HG03045 (cell line): ENCODE data around the gene OBSL1.

Experiments used
- ATAC-seq: cut with Tn5 transposase; IDR thresholded peaks from one replicate; pipeline ENCODE4 v1.9.1; 2021; ENCODE audit warnings: mild to moderate bottlenecking, moderate library complexity; ENCODE audit not compliant: unreplicated experiment

Gene OBSL1

DNA sequence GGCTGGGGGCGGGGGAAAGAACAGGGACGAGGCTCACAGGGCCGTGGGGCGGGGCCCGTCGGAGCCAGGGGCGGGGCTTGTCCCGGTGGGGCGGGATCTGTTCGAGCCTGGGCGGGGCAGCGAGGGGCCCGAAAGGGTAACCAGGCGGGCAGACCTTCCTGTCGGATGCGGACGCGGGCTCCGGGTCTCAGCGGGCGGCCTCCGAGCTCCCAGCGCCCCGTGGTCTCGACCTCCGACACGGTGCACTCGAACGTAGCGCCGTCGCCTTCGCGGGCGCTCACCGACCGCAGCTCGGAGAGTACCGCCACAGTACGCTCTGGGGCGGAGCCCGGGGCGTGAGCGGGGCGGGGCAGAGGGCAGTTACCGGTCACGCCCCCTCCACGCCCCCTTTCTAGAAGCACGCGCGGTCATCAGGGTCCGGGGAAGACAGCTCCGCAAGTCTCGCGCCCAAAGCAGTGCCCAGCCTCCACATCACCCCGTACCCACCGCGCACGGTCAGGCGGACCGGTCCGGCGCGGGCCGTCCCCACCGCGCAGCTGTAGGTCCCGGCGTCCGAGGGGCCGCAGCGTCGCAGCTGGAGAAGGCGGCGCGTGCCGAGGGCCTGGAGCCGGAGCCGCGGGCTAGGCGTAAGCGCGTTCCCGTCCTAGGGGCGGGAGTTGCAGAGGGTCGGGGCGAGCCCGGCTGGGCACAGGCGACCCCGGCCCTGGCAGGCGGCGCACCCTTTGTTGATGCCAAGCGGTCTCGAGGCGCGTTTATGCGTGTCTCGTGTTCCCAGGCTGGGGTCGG, 18.8 kb downstream of the OBSL1 start:
- ATAC-seq: peak; percentile 90

DNA sequence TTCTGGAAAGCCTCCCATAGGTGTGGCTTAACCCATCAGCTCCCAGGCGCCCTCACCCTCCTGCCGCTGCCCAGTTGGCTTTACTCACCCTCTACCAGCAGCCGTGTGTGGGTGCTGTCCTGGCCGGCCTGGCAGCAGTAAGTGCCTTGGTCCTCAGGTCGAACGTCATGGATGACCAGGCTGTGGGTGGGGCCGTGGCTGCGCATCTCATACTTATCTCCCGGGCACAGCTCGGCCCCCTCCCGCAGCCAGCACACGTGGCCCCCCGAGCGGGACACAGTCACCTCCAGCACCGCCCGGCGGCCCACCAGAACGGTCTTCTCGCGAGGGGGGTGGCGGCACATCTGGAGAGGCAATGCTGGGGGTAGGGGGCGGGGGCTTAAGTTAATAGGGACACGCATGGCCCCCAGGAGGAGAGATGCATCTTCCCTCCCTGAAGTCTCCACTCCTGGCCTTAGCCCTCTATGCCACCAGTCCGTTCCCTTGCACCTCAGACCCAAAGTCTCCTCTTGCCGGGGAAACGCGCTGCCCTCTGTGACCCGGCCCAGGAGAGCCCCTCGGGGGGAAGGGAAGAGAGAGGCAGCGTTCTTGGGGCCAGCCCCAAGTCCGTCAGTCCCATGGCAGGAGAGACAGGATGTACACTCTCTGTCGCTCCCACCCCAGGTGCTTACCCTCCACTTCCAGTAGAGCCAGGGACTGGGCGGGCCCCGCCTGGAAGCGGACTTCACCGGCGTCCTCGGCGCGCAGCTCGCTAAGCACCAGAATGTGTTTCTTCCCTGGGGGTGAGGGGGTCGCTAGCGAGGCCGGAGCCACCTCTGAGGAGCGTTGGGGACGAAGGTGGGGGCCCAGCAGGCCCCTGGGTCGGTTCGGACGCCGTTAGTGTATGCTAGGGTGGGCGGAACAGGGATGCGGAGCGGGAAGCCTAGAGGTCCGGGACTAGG, 19.6 kb downstream of the OBSL1 start:
- ATAC-seq: peak; percentile 14

DNA sequence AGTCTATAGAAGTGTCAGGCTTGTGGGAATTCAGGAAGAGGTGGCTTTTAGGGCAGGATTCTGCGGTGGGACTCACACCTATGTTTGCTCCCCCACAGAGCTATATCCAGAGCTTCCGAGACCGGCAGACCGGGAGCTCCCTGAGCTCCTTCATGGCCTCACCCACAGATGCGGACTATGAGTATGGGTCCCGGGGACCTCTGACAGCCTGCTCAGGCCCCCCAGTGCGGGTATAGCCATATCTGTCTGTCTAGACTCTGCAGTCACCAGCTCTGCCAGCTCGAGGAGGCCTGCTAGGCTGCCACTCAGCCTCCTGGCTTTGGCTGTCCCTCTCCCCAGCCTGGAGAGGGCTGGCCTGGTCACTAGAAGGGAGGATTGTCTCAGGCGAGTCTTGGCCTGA, 21.7 kb downstream of the OBSL1 start:
- no peak for ATAC-seq

DNA sequence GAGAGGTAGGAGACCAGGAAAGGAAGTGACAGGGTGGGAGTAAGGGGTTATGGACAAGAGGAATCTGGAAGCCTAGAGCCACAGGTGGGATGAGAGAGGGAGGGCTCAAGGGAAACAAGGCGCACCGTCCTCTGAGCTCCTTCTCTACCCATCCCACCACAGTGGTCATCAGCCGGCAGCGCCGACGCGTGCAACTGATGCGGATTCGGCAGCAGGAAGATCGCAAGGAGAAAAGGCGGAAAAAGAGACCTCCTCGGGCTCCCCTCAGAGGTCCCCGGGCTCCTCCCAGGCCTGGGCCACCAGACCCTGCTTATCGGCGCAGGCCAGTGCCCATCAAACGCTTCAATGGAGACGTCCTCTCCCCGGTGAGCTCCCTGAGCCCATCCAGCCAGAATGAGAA, 22.3 kb downstream of the OBSL1 start:
- ATAC-seq: no peak

DNA sequence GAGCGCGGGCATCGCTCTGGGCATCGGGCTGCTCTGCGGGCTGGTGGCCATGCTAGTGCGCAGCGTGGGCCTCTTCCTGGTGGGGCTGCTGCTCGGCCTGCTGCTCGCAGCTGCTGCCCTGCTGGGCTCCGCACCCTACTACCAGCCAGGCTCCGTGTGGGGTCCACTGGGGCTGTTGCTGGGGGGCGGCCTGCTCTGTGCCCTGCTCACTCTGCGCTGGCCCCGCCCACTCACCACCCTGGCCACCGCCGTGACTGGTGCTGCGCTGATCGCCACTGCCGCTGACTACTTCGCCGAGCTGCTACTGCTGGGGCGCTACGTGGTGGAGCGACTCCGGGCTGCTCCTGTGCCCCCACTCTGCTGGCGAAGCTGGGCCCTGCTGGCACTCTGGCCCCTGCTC, 23.7 kb downstream of the OBSL1 start:
- no peak for ATAC-seq

DNA sequence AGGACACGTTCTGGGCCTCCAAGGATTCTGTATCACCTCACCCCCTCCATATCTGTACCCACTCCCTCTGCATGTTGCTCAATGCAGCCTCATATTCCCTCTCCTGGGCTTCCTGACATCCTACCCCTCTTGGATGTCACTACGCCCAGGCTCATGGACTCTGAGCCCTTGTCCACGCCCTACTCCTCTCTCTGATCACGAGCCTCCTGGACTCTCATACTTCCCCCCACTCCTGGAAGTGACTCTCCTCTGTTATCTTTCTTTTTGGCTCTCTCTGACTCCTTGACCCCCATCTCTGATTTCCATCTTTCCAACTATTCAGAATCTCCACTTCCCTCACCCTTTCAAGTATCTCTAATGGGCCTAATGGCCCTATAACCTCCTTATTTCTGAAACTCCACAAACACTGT, 25.4 kb downstream of the OBSL1 start:
- no peak for ATAC-seq

DNA sequence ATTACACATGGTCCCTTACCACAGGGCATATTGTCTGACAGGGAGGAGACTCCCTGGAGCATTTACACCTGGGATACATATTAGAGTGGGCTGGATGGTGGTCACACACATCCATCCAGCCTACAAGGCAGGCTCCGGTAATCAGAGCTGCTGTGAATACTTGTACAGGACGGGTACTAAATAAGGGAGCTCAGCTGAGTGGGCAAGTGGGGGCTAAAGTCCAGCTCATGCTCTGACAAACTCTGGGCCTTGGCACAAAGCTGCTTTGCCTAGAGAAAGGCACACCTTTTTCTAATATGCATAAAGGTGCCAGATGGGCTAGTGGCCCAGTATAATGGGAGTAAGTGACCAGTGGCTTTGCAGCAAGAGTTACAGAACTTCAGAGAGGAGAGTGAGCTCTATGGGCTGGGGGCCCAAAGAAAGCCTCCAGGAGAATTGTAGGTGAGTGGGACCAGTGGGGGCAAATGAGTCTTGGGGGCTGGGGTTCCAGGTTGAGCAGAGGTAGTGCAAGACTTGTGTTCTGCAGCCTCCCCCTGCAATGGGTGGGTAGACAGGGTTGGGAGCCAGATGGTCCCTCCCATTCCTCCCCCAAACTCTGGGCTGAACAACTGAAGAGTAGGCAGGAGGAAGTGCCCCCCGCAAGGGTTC, 25.9 kb downstream of the OBSL1 start:
- no peak for ATAC-seq

DNA sequence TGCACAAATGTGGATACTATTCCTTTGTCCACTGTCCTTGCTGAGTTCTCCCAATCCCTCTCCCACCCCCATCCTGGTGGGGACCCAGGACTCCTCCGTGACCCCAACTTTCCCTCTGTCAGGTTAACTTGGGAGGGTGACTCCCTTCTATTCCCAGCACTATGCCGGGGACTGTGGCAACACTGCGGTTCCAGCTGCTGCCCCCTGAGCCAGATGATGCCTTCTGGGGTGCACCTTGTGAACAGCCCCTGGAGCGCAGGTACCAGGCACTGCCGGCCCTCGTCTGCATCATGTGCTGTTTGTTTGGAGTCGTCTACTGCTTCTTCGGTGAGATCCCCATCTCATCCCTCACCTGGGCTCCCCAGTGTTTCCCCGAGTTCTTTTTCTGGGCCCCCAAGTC, 26.8 kb downstream of the OBSL1 start:
- no peak for ATAC-seq

DNA sequence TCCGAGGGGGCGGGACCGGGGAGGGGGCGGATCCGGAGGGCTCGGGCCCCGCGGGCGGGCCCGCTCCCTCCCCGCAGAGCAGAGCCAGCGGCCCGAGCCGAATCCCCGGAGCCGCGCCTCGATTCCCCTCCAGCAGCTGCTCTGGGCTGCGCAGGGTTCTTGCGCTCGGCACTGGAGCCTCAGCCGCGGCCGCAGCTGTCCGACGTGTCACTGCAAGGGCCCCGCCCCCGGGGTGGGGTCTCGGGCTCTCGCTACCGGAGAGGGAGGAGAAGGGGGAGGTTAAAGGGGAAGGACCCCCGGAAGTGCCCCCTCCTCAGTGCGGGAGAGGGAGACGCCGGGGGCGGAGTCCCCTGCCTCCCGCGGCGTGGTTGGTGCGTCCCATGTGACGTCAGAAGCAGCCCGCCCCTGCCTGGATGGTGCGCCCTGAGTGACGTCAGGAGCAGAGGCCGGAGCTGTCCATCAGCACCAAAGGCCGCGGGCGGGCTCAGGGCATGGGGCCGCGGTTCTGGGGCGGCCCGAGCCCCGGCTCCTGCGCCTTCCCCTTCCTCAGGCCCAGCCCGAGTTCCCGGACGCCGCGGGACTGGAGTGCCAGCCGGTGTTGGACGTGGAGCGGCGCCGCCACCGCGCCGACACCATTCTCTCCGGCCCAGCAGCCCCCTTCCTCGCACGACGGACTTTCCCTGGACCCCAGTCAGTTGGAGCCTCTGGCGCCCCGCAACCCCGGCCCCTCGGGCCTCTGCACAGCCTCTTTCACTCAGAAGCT, 27.6 kb downstream of the OBSL1 start, which contains the start of the genes CHPF and TMEM198:
CHPF (minus strand) TSS at position 214 of the 763 bp plus-strand sequence. CDS start 271 bp downstream, outside the sequence.
TMEM198 (plus strand) TSS at position 433 of the 763 bp plus-strand sequence. CDS start 700 bp downstream, outside the sequence.
- peak; percentile 82 for ATAC-seq

DNA sequence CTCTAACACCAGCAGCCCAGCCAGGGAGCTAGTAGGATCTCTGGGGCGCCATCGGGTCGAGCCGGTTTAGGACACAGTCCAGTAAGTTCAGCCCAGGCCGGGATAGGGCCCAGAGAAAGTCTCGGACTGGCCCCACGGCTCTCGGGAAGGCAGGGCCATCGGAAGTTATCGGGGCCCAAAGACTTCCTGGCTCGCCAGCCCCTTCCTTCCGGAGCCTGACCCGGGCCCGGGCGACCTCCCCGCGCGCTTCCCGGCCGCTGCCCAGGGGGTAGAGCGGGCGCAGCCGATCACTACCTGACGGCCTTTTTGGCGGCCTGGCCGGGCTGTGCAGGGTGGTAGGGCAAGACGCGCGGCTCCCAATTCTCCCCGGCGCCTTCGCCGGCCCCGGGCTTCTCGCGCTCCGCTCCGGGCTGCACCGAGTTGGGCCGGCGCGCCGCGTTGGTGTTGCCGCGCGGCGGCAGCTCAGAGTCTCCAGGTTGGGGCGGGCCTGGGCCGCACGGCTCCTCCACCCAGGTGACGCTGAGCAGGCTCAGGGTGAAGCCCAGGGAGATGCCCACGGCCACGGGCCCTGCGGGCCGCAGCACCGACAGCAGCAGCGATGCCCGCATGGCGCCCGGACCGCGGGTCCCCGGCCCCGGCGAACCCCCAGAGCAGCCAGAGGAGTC, 28.3 kb downstream of the OBSL1 start:
- ATAC-seq: peak; percentile 42

DNA sequence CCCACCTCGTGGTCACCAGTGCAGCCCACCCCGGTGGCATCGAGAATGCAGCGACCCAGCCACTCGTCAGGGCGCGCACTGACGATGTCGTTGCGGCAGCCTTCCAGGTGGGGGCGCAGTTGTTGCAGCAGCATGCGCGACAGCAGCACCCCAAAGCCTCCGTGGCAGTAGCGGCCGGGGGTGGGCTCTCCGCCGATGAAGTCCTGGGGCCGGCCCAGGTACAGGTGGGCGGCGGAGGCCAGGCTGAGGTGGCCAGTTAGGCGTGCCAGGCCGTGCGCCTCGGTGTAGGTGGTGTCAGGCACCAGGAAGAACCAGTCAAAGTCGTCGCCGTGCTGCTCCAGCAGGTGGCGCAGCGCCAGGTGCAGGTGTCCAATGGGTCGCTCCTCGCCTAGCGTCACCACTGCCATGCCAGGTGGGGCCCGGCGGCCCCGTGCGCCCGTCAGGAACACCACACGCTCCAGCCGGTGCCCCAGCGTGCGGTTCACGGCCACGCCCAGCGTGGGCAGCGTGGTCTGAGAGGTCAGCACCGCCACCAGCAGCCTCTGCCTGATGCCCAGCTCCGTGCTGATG, 29.6 kb downstream of the OBSL1 start:
- peak; percentile 42 for ATAC-seq

DNA sequence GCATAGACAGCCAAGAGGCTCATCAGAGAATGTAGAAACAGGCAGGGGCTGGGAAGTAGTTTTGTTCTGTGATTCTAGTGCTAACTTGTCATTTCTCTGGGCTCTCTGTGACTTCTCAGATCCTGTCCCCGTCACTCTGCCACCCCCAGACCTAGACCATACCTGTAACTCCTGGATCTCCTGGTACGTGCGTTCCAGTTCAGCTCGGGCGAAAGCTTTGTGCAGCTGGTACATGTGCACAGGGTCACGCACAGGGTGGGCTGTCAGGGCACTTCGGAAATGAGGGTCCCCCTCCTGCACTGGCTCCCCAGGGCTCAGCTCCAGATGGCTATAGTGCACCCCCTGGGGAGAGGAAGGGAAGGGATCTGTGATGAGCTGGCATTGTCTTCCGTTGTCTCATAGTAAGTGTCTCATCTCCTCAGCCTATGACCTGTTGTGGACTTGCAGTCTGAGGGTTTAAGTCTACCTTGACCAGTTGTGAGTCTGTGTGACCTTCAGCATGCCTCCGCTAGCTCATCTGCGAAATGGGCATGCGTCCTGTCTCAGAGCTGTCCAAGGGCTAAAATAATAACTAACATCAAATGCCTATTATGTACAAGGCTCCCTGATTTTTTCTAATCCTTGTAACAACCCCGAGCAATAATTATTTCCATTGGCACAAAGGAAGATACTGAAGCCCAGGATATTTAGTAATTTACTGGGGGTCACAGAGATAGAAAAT, 30.4 kb downstream of the OBSL1 start:
- ATAC-seq: no peak

DNA sequence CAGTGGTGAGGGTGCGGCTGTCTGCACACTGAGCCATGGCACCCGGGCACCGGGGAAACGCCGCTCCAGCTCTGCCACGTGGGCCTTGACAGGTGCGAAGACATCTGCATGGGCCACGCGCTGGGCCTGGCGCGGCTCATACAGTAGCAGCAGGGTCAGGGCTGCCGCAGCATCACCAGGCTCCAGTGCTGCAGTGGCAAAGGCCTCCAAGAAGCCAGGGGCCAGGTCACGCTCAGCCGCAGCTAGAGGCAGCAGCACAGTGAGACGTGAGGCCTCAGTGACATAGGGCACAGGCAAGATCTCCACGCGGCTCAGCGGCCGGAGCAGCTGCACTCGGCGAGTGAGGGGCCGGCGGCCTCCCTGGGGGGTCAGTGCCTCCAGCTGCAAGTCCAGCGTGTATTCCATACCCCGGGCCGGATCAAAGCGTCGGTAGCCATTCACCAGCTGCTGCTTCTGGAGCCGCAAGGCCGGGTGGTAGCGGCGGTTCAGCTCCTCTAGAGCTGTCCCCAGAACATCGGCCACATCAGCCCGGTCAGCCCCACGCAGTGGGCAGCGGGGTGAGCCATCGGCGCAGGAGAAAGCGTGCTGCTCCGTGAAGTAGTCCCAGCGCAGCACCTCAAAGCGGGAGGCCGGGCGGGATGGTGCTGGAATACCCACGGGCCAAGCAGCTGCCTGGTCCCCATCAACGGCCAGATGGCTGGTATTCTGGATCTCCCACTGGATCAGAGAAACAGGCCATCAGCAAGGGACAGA, 31.2 kb downstream of the OBSL1 start:
- no peak for ATAC-seq

DNA sequence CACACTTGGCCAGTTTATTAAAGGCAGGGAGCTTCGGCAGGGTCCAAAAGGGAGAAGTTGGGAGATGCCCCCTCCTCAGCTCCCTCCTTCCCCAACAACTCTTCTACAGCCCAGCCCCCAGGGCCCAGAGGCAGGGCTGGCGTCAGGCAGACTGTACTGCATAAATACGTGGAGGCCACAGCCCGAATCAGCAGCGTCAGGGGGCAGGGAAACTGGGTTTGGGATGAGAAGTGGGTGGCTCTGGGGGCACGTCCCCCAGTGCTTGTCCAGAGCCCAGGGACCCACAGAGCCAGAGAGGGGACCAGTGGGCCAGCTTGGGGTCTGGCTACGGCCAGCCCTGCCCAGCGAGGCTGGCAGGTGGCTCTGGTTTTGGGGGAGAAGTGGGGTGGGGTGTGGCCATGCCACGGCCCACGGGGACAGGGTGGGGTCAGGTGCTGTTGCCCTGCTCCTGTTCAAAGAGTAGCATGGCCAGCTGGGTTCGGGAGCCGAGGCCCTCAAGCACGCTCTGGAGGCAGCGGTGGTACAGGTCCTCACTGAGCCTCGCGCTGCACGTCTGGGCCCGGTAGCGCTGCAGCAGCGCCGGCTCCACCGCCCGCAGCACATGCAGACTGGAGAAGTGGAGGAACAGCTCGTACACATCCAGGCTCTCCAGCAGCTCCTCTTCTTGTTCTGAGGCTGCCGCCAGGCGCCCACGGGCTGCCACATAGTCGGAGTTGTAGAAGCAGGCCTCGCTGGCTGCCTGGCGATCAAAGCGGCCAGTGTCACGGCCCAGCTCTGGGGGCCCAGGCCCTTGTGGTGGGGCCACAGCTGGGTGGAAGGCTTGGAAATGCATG, 32.2 kb downstream of the OBSL1 start:
- no peak for ATAC-seq

DNA sequence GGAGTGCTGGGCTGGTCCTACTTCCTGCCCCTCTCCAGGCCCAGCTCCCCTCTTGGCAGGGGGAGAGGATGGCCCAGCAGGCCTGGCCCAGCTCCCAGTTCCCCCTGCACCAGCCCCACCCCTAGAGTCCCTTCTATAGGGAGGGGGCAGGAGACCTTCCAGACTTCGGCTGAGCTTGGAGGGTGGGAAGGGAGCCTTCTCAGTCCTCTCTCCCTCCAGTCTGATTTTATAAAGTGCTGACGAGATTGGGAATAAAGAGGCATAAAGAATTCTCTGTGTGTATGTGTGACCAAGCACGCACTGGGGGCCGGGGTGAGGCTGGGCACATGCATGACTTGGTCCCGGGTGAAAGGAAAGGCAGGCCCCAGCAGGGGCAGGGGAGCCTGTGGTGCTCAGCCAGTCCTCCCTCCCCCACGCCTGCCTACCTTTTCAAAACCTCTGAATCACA, 32.8 kb downstream of the OBSL1 start:
- ATAC-seq: no peak

DNA sequence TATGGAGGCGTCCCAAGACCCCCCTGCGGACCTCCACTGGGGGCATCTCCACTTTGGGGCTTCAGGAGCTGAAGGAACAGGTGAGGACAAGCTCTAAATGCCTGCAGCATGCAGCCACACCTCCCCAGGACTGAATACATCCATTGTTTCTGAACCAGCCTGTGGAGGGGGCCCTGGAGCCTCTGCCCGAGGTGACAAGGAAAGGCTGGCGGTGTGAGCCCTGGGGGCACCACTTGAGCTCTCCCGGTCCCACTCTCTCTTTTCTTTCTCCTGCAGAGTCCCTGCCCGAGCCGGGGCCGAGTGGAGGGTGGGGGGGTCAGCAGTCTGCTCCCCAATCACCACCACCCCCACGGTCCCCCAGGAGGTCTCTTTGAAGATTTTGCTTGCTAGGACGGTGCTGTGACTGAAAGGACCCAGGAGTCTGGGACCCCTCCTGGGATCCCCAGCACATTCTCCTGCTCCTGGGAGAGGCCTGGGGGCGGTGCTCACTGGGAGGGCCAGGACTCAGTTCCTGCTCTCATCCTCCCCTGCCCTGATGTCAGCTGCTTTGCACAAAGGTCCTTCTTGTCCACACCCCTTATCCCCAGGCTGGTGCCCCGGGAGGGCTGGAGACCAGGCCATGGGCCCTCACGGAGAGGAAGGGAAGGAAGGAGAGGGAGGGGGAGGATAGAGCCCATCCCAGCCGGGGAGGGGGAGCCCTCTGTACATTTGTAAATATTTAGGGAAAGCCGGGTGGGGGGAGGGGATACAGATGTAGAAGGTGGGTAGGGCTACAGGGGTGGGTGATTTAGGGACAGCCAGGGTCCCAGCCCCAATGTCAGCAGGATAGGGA, 33.5 kb downstream of the OBSL1 start:
- ATAC-seq: no peak
